Ascending aorta (tissue), 2 donors: ENCODE results near the gene DNAI1. TPM values are rescaled to one million over a fixed set of nuclear protein-coding genes. Genes with fewer than 3 reads are reported as not detected.

Source experiments
- DNase-seq, 2 donors: peaks; one replicate each; pipeline ENCODE4 v3.0.0-alpha.2; 2019; ENCODE audit warnings: low spot score in 2 of 2
- H3K27ac ChIP-seq, 2 donors: fragments of 200-600 bp; sonication (generic); one replicate each; pipeline ENCODE4 v1.5.1; 2016 to 2017; ENCODE audit warnings: mild to moderate bottlenecking in 1 of 2
- H3K27me3 ChIP-seq: fragments of 200-600 bp; sonication (generic); one replicate; pipeline ENCODE4 v1.5.1; 2017
- H3K36me3 ChIP-seq, 2 donors: fragments of 200-600 bp; sonication (generic); one replicate each; pipeline ENCODE4 v1.5.1; 2016
- H3K4me1 ChIP-seq, 2 donors: fragments of 200-600 bp; sonication (generic); one replicate each; pipeline ENCODE4 v1.5.1; 2016 to 2017; ENCODE audit warnings: mild to moderate bottlenecking in 1 of 2
- H3K4me3 ChIP-seq, 2 donors: fragments of 200-600 bp; sonication (generic); one replicate each; pipeline ENCODE4 v1.5.1; 2016 to 2017; ENCODE audit warnings: mild to moderate bottlenecking in 1 of 2
- H3K9me3 ChIP-seq, 2 donors: fragments of 200-600 bp; sonication (generic); one replicate each; pipeline ENCODE4 v1.5.1; 2016
- intact Hi-C: fragments of 100-400 bp; cut with DNase I; formaldehyde crosslinking; loops from one replicate; pipeline ENCODE4 v1.15.1; 2023
- total RNA-seq: library from RNA; depleted of rRNA; stranded (reverse); fragments of >200 nt; gene quantifications from one replicate; pipeline ENCODE4 v1.1.0, GENCODE V29; 2016
- TF ChIP-seq, protein P1 (sequence below), 3 experiments: fragments of 200-600 bp in 2 of 3; fragments of 450-650 bp in 1 of 3; sonication (generic) in 2 of 3; IDR thresholded peaks; one replicate each; pipeline ENCODE4 v1.5.1; 2016 to 2019; ENCODE audit warnings: antibody characterized with exemption in 3 of 3, mild to moderate bottlenecking in 1 of 3, moderate library complexity in 1 of 3

Gene DNAI1
- total RNA-seq, 1 donor from 2014 or later = not detected

DNA sequence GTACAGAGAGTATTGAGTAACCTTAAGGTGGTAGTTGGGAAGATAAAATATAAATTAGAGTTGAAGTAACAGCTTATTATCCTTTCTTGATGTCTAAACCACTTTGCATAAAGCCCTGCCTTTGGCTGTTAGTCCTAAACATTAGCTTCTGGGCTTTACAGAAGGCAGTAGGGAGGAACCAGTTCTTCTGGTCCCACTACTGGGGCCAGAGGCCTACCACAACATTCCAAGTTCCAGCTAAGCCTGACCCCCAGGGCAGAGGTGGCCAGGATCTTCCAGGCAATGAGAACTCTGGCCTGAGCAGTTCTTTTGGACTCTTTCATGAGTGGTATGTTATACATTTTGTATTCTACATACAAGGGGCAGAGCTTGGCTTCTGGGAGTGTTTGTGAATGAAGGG lies 26.1 kb downstream of the DNAI1 start:
- Histone ChIP-seq H3K4me3 (no peak overlapping the region), H3K9me3 (no peaks in the 10 kb centered on the region), H3K27ac (no peak overlapping the region), H3K27me3 (no peaks in the 10 kb centered on the region), H3K36me3 (no peaks in the 10 kb centered on the region), H3K4me1 (no peaks in the 10 kb centered on the region)
- DNase-seq = no peak
- TF ChIP-seq, protein P1, sequence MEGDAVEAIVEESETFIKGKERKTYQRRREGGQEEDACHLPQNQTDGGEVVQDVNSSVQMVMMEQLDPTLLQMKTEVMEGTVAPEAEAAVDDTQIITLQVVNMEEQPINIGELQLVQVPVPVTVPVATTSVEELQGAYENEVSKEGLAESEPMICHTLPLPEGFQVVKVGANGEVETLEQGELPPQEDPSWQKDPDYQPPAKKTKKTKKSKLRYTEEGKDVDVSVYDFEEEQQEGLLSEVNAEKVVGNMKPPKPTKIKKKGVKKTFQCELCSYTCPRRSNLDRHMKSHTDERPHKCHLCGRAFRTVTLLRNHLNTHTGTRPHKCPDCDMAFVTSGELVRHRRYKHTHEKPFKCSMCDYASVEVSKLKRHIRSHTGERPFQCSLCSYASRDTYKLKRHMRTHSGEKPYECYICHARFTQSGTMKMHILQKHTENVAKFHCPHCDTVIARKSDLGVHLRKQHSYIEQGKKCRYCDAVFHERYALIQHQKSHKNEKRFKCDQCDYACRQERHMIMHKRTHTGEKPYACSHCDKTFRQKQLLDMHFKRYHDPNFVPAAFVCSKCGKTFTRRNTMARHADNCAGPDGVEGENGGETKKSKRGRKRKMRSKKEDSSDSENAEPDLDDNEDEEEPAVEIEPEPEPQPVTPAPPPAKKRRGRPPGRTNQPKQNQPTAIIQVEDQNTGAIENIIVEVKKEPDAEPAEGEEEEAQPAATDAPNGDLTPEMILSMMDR (IDR thresholded peaks at IDR 0.05) = no peak
- intact Hi-C loops = no loop called here

DNA sequence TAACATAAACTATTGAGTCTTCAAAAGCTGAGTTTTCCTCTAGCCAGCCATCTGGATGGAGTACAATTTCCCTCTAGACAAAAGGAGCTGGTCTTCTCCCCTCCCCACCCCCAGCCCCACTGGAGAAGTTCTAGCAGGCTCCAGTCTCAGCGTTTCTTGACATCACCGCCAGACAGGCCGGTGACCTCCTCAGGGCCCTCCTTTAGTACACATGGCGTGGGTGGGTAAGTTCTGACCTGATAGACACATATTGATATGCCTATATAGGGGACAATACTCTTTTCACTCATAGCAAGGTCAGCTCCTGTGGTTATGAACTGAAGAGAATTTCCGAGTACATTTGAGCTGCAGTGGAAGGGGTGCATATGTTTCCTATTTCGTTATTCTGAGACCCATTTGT lies 27.2 kb downstream of the DNAI1 start:
- H3K27me3 ChIP-seq = no peaks in the 10 kb centered on the region
- peak in 1 of 2 donors; percentile 24 for DNase-seq
- no peak overlapping the region for H3K27ac ChIP-seq
- no peaks in the 10 kb centered on the region for H3K9me3 ChIP-seq
- H3K4me3 ChIP-seq = no peak overlapping the region
- intact Hi-C loops = no loop called here
- no peaks in the 10 kb centered on the region for H3K4me1 ChIP-seq
- TF ChIP-seq, protein P1 (IDR thresholded peaks at IDR 0.05) = no peak
- H3K36me3 ChIP-seq = no peaks in the 10 kb centered on the region

DNA sequence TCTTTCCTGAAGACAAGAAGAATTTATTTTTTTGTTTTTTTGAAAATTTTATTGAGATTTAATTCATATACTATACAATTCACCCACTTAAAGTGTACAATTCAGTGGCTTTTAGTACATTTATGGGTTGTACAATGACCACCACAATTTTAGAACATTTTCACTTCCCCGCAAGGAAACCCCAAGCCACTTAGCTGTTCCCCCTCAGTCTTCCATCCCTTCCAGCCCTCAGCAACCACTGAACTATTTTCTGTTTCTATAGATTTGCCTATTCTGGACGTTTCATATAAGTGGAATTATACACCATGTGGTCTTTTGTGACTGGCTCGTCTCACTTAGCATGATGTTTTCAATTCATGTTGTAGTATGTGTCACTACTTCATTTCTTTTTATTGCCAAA lies 28.0 kb downstream of the DNAI1 start:
- H3K4me3 ChIP-seq = no peak overlapping the region
- H3K4me1 ChIP-seq = no peaks in the 10 kb centered on the region
- no peaks in the 10 kb centered on the region for H3K27me3 ChIP-seq
- no peak overlapping the region for H3K27ac ChIP-seq
- TF ChIP-seq, protein P1 (IDR thresholded peaks at IDR 0.05) = no peak
- H3K36me3 ChIP-seq = no peaks in the 10 kb centered on the region
- no peaks in the 10 kb centered on the region for H3K9me3 ChIP-seq
- intact Hi-C loops = no loop called here
- no peak for DNase-seq

DNA sequence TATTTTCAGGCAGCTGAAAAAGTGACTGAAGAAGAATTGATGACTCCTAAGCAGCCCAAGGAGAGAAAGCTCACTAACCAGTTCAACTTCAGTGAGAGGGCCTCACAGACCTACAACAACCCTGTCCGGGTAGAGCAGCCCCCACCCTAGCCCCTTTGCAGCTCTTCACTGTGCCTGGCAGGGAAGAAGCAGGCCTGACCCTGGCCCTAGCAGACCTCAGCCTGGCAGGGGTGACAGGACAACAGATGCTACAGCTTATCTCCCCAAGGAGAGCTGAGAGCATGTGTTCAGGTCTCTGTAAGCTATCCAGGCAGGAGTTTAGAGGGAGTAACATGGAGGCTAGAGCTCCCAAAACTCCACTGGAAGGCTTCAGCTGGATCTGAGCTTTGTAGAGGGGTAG lies 31.8 kb downstream of the DNAI1 start:
- no peaks in the 10 kb centered on the region for H3K27me3 ChIP-seq
- TF ChIP-seq, protein P1 (IDR thresholded peaks at IDR 0.05) = no peak
- no peak overlapping the region for H3K4me3 ChIP-seq
- no peaks in the 10 kb centered on the region for H3K4me1 ChIP-seq
- intact Hi-C loops = no loop called here
- H3K27ac ChIP-seq = no peak overlapping the region
- no peaks in the 10 kb centered on the region for H3K9me3 ChIP-seq
- H3K36me3 ChIP-seq = no peaks in the 10 kb centered on the region
- DNase-seq = no peak

DNA sequence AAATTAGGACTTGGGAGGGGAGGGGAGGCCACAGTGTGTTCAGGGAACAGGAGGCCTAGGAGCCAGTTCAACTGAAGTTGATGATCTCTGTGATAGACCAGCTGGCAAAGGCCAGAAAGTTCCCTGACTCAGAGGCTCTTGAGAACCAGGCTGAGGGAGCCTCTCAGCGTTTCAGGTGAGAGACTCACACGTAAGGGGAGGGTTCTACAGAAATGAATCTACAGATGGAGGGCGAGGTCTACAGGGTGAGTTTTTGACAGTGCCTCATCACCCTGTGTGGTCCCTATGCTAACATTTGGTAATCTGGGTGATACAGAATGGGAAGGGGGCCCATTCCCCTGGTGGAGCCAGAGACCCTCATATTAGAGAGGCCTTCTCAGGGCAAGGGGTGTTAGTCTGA lies 32.2 kb downstream of the DNAI1 start:
- no peaks in the 10 kb centered on the region for H3K27me3 ChIP-seq
- no peaks in the 10 kb centered on the region for H3K36me3 ChIP-seq
- intact Hi-C loops = no loop called here
- DNase-seq = no peak
- TF ChIP-seq, protein P1 (IDR thresholded peaks at IDR 0.05) = no peak
- H3K9me3 ChIP-seq = no peaks in the 10 kb centered on the region
- H3K4me1 ChIP-seq = no peaks in the 10 kb centered on the region
- no peak overlapping the region for H3K4me3 ChIP-seq
- no peak overlapping the region for H3K27ac ChIP-seq

DNA sequence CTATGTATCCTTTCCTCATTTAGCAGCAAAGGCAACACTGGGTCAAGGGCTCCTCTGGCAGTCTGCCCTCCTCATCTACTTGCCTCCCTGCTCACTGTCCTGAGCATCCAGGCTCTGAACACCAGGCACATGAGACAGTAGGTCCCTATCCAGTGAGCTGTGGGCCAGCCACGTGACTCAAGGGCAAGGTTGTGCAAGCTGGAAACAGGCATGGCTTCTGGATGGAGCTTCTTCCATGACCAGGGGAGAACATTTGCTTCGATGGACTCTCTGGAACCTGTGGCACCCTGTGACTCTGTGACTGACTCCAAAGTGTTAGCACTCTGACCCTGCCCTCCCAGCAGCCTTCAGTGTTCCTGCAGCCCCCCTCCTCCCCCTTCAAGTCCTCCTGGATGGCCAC lies 33.0 kb downstream of the DNAI1 start:
- no peaks in the 10 kb centered on the region for H3K4me1 ChIP-seq
- no peaks in the 10 kb centered on the region for H3K9me3 ChIP-seq
- DNase-seq = no peak
- no peak overlapping the region for H3K27ac ChIP-seq
- intact Hi-C loops = no loop called here
- H3K27me3 ChIP-seq = no peaks in the 10 kb centered on the region
- TF ChIP-seq, protein P1 (IDR thresholded peaks at IDR 0.05) = no peak
- no peaks in the 10 kb centered on the region for H3K36me3 ChIP-seq
- H3K4me3 ChIP-seq = no peak overlapping the region
